Upper lobe of left lung (tissue), 6 donors: ENCODE data around the gene PRPS1L1. TPM values are rescaled to one million over a fixed set of nuclear protein-coding genes. Genes with fewer than 3 reads are reported as not detected.

Experiments
- ATAC-seq, 2 donors: fragments of 200-7000 bp; cut with Tn5 transposase; one replicate each; pipeline ENCODE4 v1.9.1; 2022; ENCODE audit warnings: mild to moderate bottlenecking in 2 of 2, moderate library complexity in 2 of 2; ENCODE audit not compliant: low FRiP score in 2 of 2
- DNase-seq, 2 donors: peaks; one replicate each; pipeline ENCODE4 v3.0.0-alpha.2; 2019 to 2020
- H3K27ac ChIP-seq, 4 donors: fragments of 200-600 bp; sonication (generic); one replicate each; pipeline ENCODE4 v1.5.1; 2016 to 2019
- H3K27me3 ChIP-seq, 4 donors: fragments of 200-600 bp; sonication (generic); one replicate each; pipeline ENCODE4 v1.5.1; 2017 to 2019
- H3K36me3 ChIP-seq, 4 donors: fragments of 200-600 bp; sonication (generic); one replicate each; pipeline ENCODE4 v1.5.1; 2016 to 2019
- H3K4me1 ChIP-seq, 4 donors: fragments of 200-600 bp; sonication (generic); one replicate each; pipeline ENCODE4 v1.5.1; 2018 to 2019
- H3K4me3 ChIP-seq, 4 donors: fragments of 200-600 bp; sonication (generic); one replicate each; pipeline ENCODE4 v1.5.1; 2017 to 2019; ENCODE audit warnings: mild to moderate bottlenecking in 2 of 4, moderate library complexity in 1 of 4
- H3K9me3 ChIP-seq, 4 donors: fragments of 200-600 bp; sonication (generic); one replicate each; pipeline ENCODE4 v1.5.1; 2018 to 2019
- CTCF ChIP-seq, 6 experiments: fragments of 450-650 bp in 4 of 6; fragments of 200-600 bp in 2 of 6; sonication (generic) in 2 of 6; IDR thresholded peaks; one replicate each; pipeline ENCODE4 v1.5.1; 2016 to 2019; ENCODE audit warnings: antibody characterized with exemption in 6 of 6
- EP300 ChIP-seq, 4 donors: sonication (generic); formaldehyde crosslinking; IDR thresholded peaks; one replicate each; pipeline ENCODE4 v1.5.1; 2017; ENCODE audit warnings: antibody characterized with exemption in 4 of 4, control low read depth in 2 of 4
- POLR2A ChIP-seq, 4 donors: fragments of 450-650 bp; IDR thresholded peaks; one replicate each; pipeline ENCODE4 v1.5.1; 2016 to 2017; ENCODE audit warnings: antibody characterized with exemption in 4 of 4, mild to moderate bottlenecking in 2 of 4
- POLR2AphosphoS5 ChIP-seq, 2 donors: sonication (generic); formaldehyde crosslinking; IDR thresholded peaks; one replicate each; pipeline ENCODE4 v1.5.1; 2017; ENCODE audit warnings: antibody characterized with exemption in 2 of 2
- WGBS, 2 donors: methylation state at CpG; one replicate each; pipeline ENCODE4 v1.1.5; 2017 to 2018; 5-methylcytosine and 5-hydroxymethylcytosine counted together
- total RNA-seq, 6 donors: library from RNA; depleted of rRNA in 4 of 6; stranded (reverse); fragments of >200 nt in 4 of 6; gene quantifications; one replicate each; pipeline versions ENCODE4 v1.1.0 to v1.2.1, GENCODE V29; 2016 to 2021
- donor health status: DM: no; HTN: no; CAD: no; lungs with moderate emphysema.
- donor health status: DM: no; HTN: yes; CAD: no; lungs with severe emphysema.

The PRPS1L1 gene
- total RNA-seq, 6 donors from 2014 or later: not detected

DNA sequence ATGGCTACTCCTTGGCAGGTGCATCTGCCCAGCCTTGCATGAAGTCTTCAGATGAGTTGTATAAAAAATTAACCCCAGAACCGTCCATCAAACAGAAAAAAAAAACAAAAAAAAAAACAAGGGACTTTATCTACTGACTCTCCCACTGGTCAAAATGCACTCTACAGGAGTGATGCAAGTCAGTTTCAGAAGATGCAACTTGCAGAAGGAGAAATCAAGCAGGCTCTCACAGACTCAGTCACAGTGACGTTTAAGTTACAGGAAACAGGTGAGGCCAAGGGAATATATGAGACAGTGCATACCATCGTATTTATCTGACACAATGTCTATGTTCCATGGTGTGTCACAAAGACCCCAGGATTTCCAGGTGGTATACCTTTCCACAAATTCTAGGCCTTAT is 17.5 kb upstream of the PRPS1L1 start:
- ATAC-seq: no peak

DNA sequence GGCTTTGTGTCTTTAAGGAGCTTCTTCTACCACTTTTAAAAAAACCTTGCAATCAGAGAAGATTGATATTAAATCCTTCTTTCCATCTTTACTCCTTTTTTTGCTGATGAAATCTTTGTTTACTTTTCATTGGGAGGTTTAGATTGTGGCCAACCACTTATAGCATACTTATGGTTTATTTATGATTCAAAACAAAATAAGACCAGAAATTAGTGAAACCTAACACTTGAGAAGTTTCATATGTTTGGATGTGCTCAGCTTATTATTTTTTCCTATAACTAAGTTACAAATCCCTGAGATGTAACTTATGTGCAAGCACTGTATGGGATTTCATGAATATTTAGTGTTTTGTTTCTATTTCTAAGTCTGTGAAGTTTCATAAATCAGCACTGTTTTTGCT is 13.5 kb upstream of the PRPS1L1 start:
- H3K27me3 ChIP-seq: no peaks in the 10 kb centered on the region
- no peaks in the 10 kb centered on the region for H3K36me3 ChIP-seq
- no peaks in the 10 kb centered on the region for H3K4me1 ChIP-seq
- TF ChIP-seq EP300 (IDR thresholded peaks at IDR 0.05) (no peak), POLR2A (IDR thresholded peaks at IDR 0.05) (no peak), CTCF (IDR thresholded peaks at IDR 0.05) (no peak), POLR2AphosphoS5 (IDR thresholded peaks at IDR 0.05) (no peak)
- H3K9me3 ChIP-seq: no peaks in the 10 kb centered on the region
- DNase-seq (no peak), ATAC-seq (no peak)
- no peak overlapping the region for H3K4me3 ChIP-seq
- H3K27ac ChIP-seq: no peak overlapping the region

More for the DNA sequence above, 17.5 kb upstream of the PRPS1L1 start:
- Histone ChIP-seq H3K4me3 (no peak overlapping the region), H3K27ac (no peak overlapping the region), H3K36me3 (no peaks in the 10 kb centered on the region), H3K4me1 (no peaks in the 10 kb centered on the region), H3K27me3 (no peaks in the 10 kb centered on the region), H3K9me3 (no peaks in the 10 kb centered on the region)
- no peak for DNase-seq
- WGBS, 2 donors: 74 to 78% methylated on average over 3 of the region's 3 CpGs
- no peak for TF ChIP-seq CTCF (IDR thresholded peaks at IDR 0.05)
- TF ChIP-seq EP300 (IDR thresholded peaks at IDR 0.05): no peak
- no peak for TF ChIP-seq POLR2AphosphoS5 (IDR thresholded peaks at IDR 0.05)
- no peak for TF ChIP-seq POLR2A (IDR thresholded peaks at IDR 0.05)

GRCh38 chr7:18040196-18040595 is 12.6 kb upstream of the PRPS1L1 start:
- WGBS, 2 donors: 74 to 76% methylated on average over 5 of the region's 5 CpGs
- TF ChIP-seq EP300 (IDR thresholded peaks at IDR 0.05) (no peak), CTCF (IDR thresholded peaks at IDR 0.05) (no peak), POLR2AphosphoS5 (IDR thresholded peaks at IDR 0.05) (no peak), POLR2A (IDR thresholded peaks at IDR 0.05) (no peak)
- Histone ChIP-seq H3K9me3 (no peaks in the 10 kb centered on the region), H3K27me3 (no peaks in the 10 kb centered on the region), H3K4me3 (no peak overlapping the region), H3K4me1 (no peaks in the 10 kb centered on the region), H3K36me3 (no peaks in the 10 kb centered on the region), H3K27ac (no peak overlapping the region)
- DNase-seq (no peak), ATAC-seq (no peak)

DNA sequence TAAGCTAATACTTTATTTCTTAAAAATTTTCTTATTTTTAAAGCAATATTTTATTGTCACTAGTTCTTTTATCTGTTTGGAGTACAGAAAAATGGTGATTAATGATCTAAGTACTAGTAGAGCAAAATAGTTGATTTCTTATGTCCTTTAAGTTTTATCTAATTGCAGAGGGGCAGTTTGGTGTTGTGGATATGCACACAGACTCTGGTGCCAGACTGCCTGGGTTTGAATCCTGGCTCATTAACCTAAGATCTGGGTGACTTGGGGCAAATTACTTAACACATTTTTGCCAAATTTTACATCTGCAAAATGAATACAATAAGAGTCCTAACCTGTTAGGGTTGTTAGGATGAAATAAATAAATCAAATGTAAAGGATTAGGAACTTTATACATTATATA is 10.7 kb upstream of the PRPS1L1 start:
- DNase-seq: no peak
- no peaks in the 10 kb centered on the region for H3K9me3 ChIP-seq

More for the DNA sequence above, 10.7 kb upstream of the PRPS1L1 start:
- Histone ChIP-seq H3K36me3 (no peaks in the 10 kb centered on the region), H3K27me3 (no peaks in the 10 kb centered on the region), H3K27ac (no peak overlapping the region), H3K4me1 (no peaks in the 10 kb centered on the region), H3K4me3 (no peak overlapping the region)
- no peak for ATAC-seq
- TF ChIP-seq EP300 (IDR thresholded peaks at IDR 0.05) (no peak), CTCF (IDR thresholded peaks at IDR 0.05) (no peak), POLR2A (IDR thresholded peaks at IDR 0.05) (no peak), POLR2AphosphoS5 (IDR thresholded peaks at IDR 0.05) (no peak)
